VCaP (cell line): ENCODE data around the gene WNT9A.

Experiments
- H3K27ac ChIP-seq: fragments of 450-650 bp; 2 replicates; pipeline ENCODE4 v1.5.1; 2017
- TF ChIP-seq, protein P1 (sequence below): fragments of 450-650 bp; conservative IDR thresholded peaks from 2 replicates; pipeline ENCODE4 v1.5.1; 2017; ENCODE audit warnings: mild to moderate bottlenecking, moderate library complexity

The WNT9A gene

DNA sequence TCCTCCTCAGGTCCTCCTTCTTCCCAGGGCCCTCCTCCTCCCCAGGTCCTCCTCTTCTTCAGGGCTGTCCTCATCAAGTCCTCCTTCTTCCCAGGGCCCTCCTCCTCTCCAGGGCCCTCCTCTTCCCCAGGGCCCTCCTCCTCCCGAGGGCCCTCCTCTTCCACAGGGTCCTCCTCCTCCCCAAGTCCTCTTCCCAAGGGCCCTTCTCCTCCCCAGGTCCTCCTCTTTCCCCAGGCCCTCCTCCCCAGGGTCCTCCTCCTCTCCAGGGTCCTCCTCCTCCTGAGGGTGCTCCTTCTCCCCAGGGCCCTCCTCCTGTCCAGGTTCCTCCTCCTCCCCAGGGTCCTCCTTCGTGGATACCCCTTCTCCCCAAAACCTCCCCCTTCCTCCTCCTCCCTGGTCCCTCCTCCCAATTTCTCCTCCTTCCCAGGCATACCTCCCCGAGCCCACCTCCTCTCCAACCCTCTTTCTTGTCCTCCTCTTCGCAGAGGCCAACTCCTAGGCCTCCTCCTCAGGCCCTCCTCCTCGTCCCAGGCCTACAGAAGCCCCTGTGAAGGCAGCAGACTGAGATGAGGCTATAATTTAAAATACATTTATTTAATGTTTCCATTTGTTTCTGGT, 29.5 kb downstream of the WNT9A start:
- no peak overlapping the region for H3K27ac ChIP-seq
- TF ChIP-seq, protein P1, sequence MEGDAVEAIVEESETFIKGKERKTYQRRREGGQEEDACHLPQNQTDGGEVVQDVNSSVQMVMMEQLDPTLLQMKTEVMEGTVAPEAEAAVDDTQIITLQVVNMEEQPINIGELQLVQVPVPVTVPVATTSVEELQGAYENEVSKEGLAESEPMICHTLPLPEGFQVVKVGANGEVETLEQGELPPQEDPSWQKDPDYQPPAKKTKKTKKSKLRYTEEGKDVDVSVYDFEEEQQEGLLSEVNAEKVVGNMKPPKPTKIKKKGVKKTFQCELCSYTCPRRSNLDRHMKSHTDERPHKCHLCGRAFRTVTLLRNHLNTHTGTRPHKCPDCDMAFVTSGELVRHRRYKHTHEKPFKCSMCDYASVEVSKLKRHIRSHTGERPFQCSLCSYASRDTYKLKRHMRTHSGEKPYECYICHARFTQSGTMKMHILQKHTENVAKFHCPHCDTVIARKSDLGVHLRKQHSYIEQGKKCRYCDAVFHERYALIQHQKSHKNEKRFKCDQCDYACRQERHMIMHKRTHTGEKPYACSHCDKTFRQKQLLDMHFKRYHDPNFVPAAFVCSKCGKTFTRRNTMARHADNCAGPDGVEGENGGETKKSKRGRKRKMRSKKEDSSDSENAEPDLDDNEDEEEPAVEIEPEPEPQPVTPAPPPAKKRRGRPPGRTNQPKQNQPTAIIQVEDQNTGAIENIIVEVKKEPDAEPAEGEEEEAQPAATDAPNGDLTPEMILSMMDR = no peak

DNA sequence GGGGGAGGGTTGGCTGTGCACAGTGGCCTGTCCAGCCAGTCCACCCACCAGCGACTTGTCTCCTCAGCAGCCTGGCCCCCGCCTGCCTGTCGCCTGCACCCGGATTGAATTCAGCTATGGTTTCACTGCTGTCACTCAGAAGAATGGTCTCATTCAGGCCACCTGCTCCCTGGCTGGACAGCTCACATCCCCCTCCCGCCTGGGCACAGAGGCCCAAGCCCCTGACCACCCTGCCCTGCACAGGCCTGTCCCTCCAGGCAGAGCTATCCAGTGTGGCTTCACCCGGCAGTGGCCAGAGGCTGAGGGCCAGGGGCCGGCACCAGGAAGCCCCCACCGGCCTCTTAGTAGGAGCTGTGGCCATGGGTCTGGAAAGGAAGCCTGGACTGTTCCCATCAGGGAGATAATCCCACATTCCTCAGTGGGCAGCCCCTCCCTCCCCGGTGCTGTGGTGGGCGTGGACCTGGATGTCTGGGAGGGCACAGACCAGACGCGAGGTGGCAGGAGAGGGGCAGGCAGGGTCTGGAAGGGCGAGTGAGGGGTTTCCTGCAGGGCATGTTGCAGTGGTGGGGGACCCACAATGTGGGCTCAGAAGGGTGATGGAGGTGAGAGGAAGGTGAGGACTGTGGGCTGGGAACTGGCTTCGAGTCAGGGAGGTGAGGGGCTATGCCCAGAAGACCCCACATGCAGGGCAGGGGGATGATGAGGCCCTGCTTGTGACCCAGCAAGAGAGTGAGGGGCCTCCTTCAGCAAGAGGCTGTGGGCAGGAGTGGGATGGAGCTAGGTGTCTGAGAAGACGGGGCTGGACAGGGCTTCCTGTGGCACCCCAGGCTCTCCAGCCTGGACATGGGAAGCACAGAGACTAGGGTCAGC, 30.4 kb downstream of the WNT9A start:
- no peak overlapping the region for H3K27ac ChIP-seq
- TF ChIP-seq, protein P1 = no peak

DNA sequence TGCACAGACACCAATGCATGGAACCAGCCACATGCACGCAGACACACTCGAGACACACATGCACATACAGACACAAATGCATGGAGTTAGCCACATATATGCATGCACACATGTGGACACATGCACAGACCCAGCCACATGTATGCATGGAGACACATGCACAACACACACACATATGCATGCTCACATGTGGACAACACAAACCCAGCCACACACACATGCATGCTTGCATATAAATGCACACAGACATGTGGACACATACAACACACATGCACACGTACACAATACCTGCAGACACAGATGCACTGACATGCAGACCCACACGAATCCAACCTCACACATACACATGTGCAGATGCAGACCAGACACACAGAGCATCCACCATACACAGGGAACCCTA, 31.1 kb downstream of the WNT9A start:
- no peak overlapping the region for H3K27ac ChIP-seq
- TF ChIP-seq, protein P1 = no peak

DNA sequence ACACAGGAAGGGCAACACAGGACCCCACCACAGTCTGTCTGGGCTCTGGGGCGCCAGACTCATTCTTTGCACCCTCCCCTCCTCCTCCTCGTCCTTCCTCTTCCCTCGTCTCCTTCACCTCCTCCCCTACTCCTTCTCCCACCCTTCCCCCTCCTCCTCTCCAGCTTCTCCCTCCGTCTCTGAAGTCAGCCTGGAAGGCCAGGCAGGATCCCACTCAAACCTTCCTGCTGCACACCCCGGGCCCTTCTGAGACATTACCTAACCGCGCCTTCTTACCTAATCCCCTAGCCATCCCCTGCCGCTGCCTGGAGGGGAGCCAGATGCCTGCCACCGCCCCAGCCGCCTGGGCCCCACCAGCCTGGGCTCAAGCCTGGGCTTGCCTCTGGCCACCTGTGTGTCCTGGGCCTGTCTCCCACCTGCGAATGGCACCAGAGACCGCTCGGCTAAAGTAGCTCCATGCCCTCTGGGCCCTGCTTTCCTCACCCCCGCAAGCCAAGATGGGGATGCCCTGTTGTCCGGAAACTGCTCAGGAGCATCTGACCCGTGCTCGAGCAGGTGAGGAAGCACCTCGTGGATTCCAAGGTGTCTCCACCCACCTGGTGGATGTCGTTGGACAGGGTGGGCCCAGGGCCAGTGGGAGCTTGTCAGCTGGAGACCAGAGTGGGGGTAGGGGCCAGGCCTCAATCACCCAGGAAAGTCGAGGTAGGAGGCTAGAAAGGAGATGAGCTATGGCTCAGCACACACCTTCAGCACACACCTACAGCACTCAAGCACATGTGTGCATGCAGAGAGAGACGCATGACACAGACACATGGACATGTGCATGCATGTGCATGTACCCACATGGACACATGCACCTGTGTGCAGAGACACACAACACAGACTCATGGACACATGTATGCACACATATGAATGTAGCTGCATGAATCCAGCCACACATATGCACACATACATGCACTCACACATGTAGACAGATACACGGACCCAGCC, 31.9 kb downstream of the WNT9A start:
- TF ChIP-seq, protein P1 = no peak
- H3K27ac ChIP-seq = no peak overlapping the region

DNA sequence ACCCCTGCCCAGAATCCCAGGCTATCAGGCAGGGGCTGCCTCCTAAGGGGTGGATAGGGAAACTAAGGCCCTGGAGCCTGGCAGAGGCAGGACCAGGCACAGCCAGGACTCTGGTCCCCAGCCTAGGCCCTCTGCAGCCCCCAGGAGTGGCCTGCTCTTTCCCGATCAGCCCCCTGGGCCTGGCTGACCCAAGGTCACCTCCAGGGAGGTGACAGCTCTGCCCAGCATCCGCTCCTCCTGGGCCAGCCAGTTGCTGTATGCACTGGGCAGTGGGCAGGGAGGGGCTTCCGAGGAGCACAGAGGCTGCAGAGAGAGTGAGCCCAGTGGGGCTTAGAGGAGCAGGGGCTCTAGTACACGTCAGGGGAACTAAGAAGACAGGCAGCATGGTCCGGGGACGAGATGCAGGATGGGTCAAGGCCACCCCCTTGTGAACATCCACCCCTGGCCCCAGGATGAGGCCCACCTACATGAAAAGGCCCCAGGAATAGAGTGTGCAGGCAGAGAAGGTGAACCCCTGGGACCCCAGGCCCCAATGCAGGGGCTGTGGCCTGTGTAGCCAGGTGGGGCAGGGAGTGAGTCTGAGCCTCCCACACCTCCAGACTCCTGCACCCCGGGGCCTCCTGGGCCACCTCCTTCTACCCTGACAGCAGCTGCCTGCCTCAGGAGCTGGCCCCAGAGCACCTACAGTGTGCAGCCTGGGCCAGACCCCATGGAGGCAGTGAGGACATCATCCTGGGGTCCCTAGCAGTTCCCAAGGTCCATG, 32.8 kb downstream of the WNT9A start:
- TF ChIP-seq, protein P1 = no peak
- H3K27ac ChIP-seq = no peak overlapping the region

DNA sequence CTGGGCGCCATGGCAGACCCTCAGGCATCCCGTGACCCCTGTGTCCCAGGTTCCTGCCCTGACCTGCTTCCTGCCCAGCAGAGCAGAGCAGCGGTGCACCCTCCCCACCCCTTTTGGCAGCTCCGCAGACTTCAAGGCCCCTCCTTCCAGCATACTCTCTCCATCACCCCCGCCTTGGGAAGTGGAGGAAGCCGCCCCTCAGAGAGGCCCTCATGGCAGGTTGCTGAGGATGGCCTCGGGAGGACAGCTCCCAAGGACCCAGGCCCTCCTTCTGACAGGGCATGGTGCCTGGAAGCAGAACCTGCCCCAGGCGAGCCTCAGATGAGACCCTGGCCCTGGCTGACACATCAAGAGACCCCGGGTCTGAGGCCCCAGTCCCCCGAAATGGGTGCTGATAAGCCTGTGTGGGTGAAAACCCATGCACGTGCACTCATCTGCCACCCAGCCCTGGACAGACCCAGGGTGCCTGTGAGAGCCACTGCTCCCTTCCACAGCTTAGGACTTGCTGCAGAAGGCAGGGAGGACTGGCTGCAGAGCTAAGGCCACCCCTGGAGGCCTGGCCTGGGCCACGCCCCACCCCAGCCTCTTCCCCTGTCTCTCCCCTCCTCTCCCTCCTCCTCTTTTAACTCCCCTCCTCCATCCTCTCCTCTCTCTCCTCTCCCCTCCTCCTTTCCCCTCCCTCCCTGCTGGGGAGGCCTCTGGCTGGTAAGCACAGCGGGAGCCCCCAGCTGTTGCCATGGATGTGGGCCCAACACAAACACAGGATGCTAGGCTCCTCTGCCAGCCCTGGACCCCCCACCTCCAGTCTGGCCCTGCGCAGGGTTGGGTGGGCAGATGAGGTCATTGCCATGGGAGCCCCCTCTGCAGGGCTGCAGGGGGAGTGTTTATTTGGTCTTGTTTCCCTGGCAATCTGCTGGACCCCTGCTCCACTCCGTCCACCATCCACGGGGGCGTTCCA, 33.7 kb downstream of the WNT9A start:
- TF ChIP-seq, protein P1 = no peak
- H3K27ac ChIP-seq = no peak overlapping the region
